ENCODE data around the gene C19orf47.

DNA sequence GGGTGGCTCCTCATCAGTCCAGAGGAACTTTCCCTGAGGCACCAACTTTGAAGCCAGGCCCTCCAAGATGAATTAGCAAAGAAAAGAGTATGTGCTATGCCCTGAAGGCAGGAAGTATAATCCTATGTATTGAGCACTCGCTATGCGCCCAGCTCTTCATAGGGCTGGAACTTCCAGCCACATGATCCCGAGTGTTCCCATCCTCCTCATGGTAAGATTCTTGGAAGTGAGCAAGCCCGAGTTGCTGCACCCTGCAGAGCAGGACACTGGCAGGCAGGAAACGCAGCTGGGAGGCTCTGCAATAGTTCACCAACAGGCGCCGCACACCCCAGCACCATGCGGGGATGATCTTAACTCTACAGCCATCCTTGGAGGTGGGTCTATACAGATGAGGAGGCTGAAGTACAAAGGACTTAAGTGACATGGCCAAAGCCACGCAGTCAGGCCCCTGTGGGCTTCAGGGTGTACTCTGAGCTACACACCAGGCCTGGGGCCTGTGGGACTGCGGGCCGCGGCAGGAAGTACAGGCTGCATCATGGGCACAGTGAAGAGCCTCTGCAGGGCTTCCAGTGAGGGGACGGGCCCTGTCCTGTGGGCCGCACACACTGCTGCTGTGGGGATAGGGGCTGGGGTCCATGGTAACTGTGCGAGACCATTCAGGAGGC, 25.1 kb downstream of the C19orf47 start:
- TF ChIP-seq, protein P1, sequence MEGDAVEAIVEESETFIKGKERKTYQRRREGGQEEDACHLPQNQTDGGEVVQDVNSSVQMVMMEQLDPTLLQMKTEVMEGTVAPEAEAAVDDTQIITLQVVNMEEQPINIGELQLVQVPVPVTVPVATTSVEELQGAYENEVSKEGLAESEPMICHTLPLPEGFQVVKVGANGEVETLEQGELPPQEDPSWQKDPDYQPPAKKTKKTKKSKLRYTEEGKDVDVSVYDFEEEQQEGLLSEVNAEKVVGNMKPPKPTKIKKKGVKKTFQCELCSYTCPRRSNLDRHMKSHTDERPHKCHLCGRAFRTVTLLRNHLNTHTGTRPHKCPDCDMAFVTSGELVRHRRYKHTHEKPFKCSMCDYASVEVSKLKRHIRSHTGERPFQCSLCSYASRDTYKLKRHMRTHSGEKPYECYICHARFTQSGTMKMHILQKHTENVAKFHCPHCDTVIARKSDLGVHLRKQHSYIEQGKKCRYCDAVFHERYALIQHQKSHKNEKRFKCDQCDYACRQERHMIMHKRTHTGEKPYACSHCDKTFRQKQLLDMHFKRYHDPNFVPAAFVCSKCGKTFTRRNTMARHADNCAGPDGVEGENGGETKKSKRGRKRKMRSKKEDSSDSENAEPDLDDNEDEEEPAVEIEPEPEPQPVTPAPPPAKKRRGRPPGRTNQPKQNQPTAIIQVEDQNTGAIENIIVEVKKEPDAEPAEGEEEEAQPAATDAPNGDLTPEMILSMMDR (IDR thresholded peaks at IDR 0.05), result no peak
- no peak for TF ChIP-seq EP300 (IDR thresholded peaks at IDR 0.05)
- TF ChIP-seq POLR2A (IDR thresholded peaks at IDR 0.05), result no peak

Measured in tibial nerve (tissue), 4 donors.